ENCODE measurements around the gene IL36G. TPM values are rescaled to one million over a fixed set of nuclear protein-coding genes. Genes with fewer than 3 reads are reported as not detected.

Gene IL36G
- polyA plus RNA-seq, 2 of the 4 experiments (the other 2 are of a cell fraction), result 0.16 TPM; not detected in 1

DNA sequence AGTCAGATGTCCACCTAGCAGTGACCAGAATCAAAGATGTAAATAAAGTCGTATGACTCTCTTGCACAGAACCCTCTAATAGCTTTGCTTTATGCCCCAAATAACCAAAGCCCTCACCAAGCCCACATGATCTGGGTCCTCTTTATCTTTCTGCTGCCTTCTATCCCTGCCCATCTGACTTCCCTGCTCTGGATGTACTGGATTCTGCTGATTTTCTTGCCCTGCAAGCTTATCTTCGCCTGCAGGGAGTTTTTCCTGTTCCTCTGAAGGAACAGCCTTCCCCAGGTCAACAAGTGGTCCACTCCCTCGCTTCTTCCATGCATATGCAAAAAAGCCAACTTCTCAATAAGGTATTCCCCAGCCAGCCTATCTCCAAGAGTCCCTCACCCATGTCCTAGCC, 56.2 kb downstream of the IL36G start (continued):
- TF ChIP-seq, protein P1, sequence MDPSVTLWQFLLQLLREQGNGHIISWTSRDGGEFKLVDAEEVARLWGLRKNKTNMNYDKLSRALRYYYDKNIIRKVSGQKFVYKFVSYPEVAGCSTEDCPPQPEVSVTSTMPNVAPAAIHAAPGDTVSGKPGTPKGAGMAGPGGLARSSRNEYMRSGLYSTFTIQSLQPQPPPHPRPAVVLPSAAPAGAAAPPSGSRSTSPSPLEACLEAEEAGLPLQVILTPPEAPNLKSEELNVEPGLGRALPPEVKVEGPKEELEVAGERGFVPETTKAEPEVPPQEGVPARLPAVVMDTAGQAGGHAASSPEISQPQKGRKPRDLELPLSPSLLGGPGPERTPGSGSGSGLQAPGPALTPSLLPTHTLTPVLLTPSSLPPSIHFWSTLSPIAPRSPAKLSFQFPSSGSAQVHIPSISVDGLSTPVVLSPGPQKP (IDR thresholded peaks at IDR 0.05; ENCODE audit: low read depth, low read length), result no peak

Small RNAs within 50 kb of the gene (small RNA-seq; reads per million reads assigned to genes)
- gene HMGN2P23, result 0 reads per million in 6 experiments

Other genes with a start within 250 kb of the IL36G start
- 11.3 and 14.0 TPM in 2 replicates for gene CKAP2L, start 213.4 kb upstream of the IL36G start, polyA plus RNA-seq (2011; rRNA removed)
- 14.0 to 17.1 TPM (median 15.9 TPM) in 3 replicates for gene CKAP2L, start 213.4 kb upstream of the IL36G start, polyA plus RNA-seq (2017; fragmentation: RNase III; extraction: RNeasy Plus Mini Kit Qiagen cat#74134 plus additional on column Dnase treatment)
- 0.25 and 0.95 TPM in 2 replicates for gene IL1A, start 193.5 kb upstream of the IL36G start, polyA plus RNA-seq (2011; rRNA removed)
- gene IL1A, start 193.5 kb upstream of the IL36G start, polyA plus RNA-seq (2017; fragmentation: RNase III; extraction: RNeasy Plus Mini Kit Qiagen cat#74134 plus additional on column Dnase treatment), result 0.10 to 0.11 TPM in 2 of 3 replicates, not detected in the other
- 0.70 and 0.98 TPM in 2 replicates for gene IL1B, start 141.2 kb upstream of the IL36G start, polyA plus RNA-seq (2011; rRNA removed)
- gene IL1B, start 141.2 kb upstream of the IL36G start, polyA plus RNA-seq (2017; fragmentation: RNase III; extraction: RNeasy Plus Mini Kit Qiagen cat#74134 plus additional on column Dnase treatment), result 0.14 to 0.54 TPM (median 0.38 TPM) in 3 replicates
- not detected in 2 replicates for gene IL37, start 66.8 kb upstream of the IL36G start, polyA plus RNA-seq (2011; rRNA removed)
- gene IL37, start 66.8 kb upstream of the IL36G start, polyA plus RNA-seq (2017; fragmentation: RNase III; extraction: RNeasy Plus Mini Kit Qiagen cat#74134 plus additional on column Dnase treatment), result not detected in 3 replicates
- not detected in 2 replicates for gene IL36A, start 27.5 kb downstream of the IL36G start, polyA plus RNA-seq (2011; rRNA removed)
- gene IL36A, start 27.5 kb downstream of the IL36G start, polyA plus RNA-seq (2017; fragmentation: RNase III; extraction: RNeasy Plus Mini Kit Qiagen cat#74134 plus additional on column Dnase treatment), result not detected in 3 replicates
- not detected in 2 replicates for gene IL36B, start 74.9 kb downstream of the IL36G start, polyA plus RNA-seq (2011; rRNA removed)
- not detected in 3 replicates for gene IL36B, start 74.9 kb downstream of the IL36G start, polyA plus RNA-seq (2017; fragmentation: RNase III; extraction: RNeasy Plus Mini Kit Qiagen cat#74134 plus additional on column Dnase treatment)
- not detected in 2 replicates for gene IL36RN, start 81.2 kb downstream of the IL36G start, polyA plus RNA-seq (2011; rRNA removed)
- gene IL36RN, start 81.2 kb downstream of the IL36G start, polyA plus RNA-seq (2017; fragmentation: RNase III; extraction: RNeasy Plus Mini Kit Qiagen cat#74134 plus additional on column Dnase treatment), result not detected in 3 replicates
- not detected in 2 replicates for gene IL1F10, start 90.0 kb downstream of the IL36G start, polyA plus RNA-seq (2011; rRNA removed)
- gene IL1F10, start 90.0 kb downstream of the IL36G start, polyA plus RNA-seq (2017; fragmentation: RNase III; extraction: RNeasy Plus Mini Kit Qiagen cat#74134 plus additional on column Dnase treatment), result not detected in 3 replicates
- not detected in 2 replicates for gene IL1RN, start 149.6 kb downstream of the IL36G start, polyA plus RNA-seq (2011; rRNA removed)
- gene IL1RN, start 149.6 kb downstream of the IL36G start, polyA plus RNA-seq (2017; fragmentation: RNase III; extraction: RNeasy Plus Mini Kit Qiagen cat#74134 plus additional on column Dnase treatment), result 0.13 TPM in 1 of 3 replicates, not detected in the others
- gene PSD4, start 196.0 kb downstream of the IL36G start, polyA plus RNA-seq (2011; rRNA removed), result 5.4 and 6.7 TPM in 2 replicates
- gene PSD4, start 196.0 kb downstream of the IL36G start, polyA plus RNA-seq (2017; fragmentation: RNase III; extraction: RNeasy Plus Mini Kit Qiagen cat#74134 plus additional on column Dnase treatment), result 13.9 to 21.6 TPM (median 21.1 TPM) in 3 replicates